ENCODE results near the gene OR13C8.

Gene OR13C8

GRCh38 chr9:104617418-104617817 lies 48.5 kb downstream of the OR13C8 start:
- DNase-seq: no peak

DNA sequence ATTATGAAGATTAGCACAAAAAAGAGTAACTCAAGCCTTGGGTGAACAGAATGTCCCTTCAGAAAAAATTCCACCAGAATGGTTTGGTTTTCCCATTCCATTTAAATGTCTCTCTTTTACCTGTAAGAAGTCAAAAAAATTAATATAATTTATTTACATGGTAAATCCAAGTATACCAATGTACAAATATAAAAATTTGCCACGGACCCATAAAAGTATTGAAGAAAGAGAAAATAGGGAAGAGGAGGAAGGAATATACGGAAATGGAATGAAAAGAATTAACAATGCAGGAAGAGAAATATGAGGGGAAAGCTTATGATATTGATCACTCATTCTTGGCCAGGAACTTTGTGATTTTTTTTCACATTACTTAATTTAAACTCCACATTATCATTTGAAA lies 49.1 kb downstream of the OR13C8 start, which contains the start of gene OR13C9:
TSS of gene OR13C9 (minus strand) at position 101 of the 400 bp plus-strand sequence. CDS start at position 101, 0 bp downstream.
- no peak for DNase-seq

Measured in CD4-positive, alpha-beta T cell treated with Interleukin-4 for 4 hours (primary cell).